Thyroid gland (tissue), 4 donors: ENCODE results near the gene SYNRG. TPM values are rescaled to one million over a fixed set of nuclear protein-coding genes. Genes with fewer than 3 reads are reported as not detected.

Source experiments
- DNase-seq, 2 donors: peaks; one replicate each; pipeline ENCODE4 v3.0.0-alpha.2; 2019
- H3K27ac ChIP-seq, 3 donors: fragments of 200-600 bp; sonication (generic); 1 replicate in 2 of 3; 2 replicates in 1 of 3; pipeline ENCODE4 v1.5.1; 2016 to 2019; ENCODE audit warnings: mild to moderate bottlenecking in 1 of 3, moderate library complexity in 1 of 3
- H3K27me3 ChIP-seq: fragments of 200-600 bp; sonication (generic); one replicate; pipeline ENCODE4 v1.5.1; 2019
- H3K36me3 ChIP-seq, 2 donors: fragments of 200-600 bp; sonication (generic); one replicate each; pipeline ENCODE4 v1.5.1; 2016 to 2019
- H3K4me1 ChIP-seq, 2 donors: fragments of 200-600 bp; sonication (generic); one replicate each; pipeline ENCODE4 v1.5.1; 2017 to 2019
- H3K4me3 ChIP-seq, 3 donors: fragments of 200-600 bp; sonication (generic); replicated peaks in 1 of 3; 1 replicate in 2 of 3; 2 replicates in 1 of 3; pipeline ENCODE4 v1.5.1; 2016; ENCODE audit warnings: mild to moderate bottlenecking in 1 of 3
- H3K9me3 ChIP-seq: fragments of 200-600 bp; sonication (generic); one replicate; pipeline ENCODE4 v1.5.1; 2017
- CTCF ChIP-seq, 6 experiments: fragments of 200-600 bp in 3 of 6; fragments of 450-650 bp in 3 of 6; sonication (generic) in 3 of 6; IDR thresholded peaks; one replicate each; pipeline ENCODE4 v1.5.1; 2016 to 2019; ENCODE audit warnings: antibody characterized with exemption in 6 of 6, mild to moderate bottlenecking in 2 of 6, inconsistent platforms in 1 of 6, moderate library complexity in 1 of 6
- POLR2A ChIP-seq, 2 donors: fragments of 450-650 bp; IDR thresholded peaks; one replicate each; pipeline ENCODE4 v1.6.1; 2017; ENCODE audit warnings: antibody characterized with exemption in 2 of 2, mild to moderate bottlenecking in 2 of 2, moderate library complexity in 1 of 2
- WGBS, 2 donors: methylation state at CpG; one replicate each; pipeline ENCODE4 v1.1.5; 2017; 5-methylcytosine and 5-hydroxymethylcytosine counted together
- intact Hi-C: fragments of 100-400 bp; cut with DNase I; formaldehyde crosslinking; loops from one replicate; pipeline ENCODE4 v1.15.1; 2023
- total RNA-seq, 4 donors: library from RNA; depleted of rRNA; stranded (reverse); fragments of >200 nt; gene quantifications; one replicate each; pipeline ENCODE4 v1.2.3, GENCODE V29; 2016

Gene SYNRG
- total RNA-seq, 4 donors from 2014 or later, result 33.4 to 54.1 (median 41.6) TPM

GRCh38 chr17:37489197-37490001, 119.8 kb downstream of the SYNRG start, which contains the start of gene DUSP14:
Gene DUSP14, plus strand, starts transcription at chr17:37489891. Its CDS starts 22,382 bp downstream, at chr17:37512273.
- no peaks in the 10 kb centered on the region for H3K9me3 ChIP-seq
- no peaks in the 10 kb centered on the region for H3K27me3 ChIP-seq
- peak; percentile 83 to 85 for DNase-seq
- H3K4me3 ChIP-seq, result peak within 1 kb of the TSS; percentile 79 to 85 (median 81)
- H3K4me1 ChIP-seq, result peaks cover 38 to 41% of the 10 kb centered on the region in 2 donors
- 1 to 8% methylated on average over 2 to 21 of the region's 100 CpGs for WGBS, 2 donors
- TF ChIP-seq CTCF (IDR thresholded peaks at IDR 0.05) (peak in 1 of 6 experiments; percentile 10), POLR2A (IDR thresholded peaks at IDR 0.05) (peak; percentile 65 to 92)
- intact Hi-C loops, result loop anchor here (5.0 kb wide), 2 partner anchors 37 to 82 kb away; partner anchors contain the start of genes ACACA and TADA2A
- H3K36me3 ChIP-seq, result no peaks in the 10 kb centered on the region
- H3K27ac ChIP-seq, result peak within 1 kb of the TSS; percentile 97 to 99 (median 98)

DNA sequence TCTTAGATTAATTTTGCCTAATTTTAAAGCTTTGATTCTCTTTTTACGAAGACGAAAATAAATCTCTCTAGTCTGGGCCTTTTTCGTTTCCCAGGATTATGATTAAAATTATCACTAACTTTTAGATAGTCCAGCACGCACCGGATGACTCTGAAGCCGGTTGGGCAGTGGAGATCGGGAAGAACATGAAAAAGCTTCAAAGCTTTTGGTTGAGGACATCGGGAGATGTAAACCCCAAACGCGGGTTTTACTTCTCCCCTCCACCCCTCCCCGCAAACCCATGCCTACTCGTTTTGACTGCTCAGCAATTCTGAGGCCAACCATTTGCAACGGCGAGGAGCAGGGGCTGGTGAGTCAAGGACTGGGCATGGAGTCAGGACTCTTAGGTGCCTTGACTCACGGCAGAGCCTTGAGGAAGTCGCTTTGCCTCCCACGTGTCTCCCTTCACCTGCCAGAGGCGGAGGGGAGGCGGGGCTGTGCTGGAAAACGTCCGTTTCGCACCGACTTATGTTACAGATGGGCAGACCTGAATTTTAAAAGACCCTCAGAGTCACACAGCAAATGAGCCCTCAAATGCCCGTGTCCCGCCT, 120.5 kb downstream of the SYNRG start:
- Histone ChIP-seq H3K4me3 (peak overlapping the region; percentile 46 to 85 (median 79)), H3K9me3 (no peaks in the 10 kb centered on the region), H3K4me1 (peaks cover 31 to 34% of the 10 kb centered on the region in 2 donors), H3K27me3 (no peaks in the 10 kb centered on the region), H3K36me3 (no peaks in the 10 kb centered on the region), H3K27ac (peak overlapping the region; percentile 97 to 99 (median 98))
- intact Hi-C loops, result loop anchor here (5.0 kb wide), 2 partner anchors 36 to 81 kb away; partner anchors contain the start of genes ACACA and TADA2A
- 1 to 2% methylated on average over 25 of the region's 25 CpGs for WGBS, 2 donors
- TF ChIP-seq CTCF (IDR thresholded peaks at IDR 0.05) (no peak), POLR2A (IDR thresholded peaks at IDR 0.05) (peak in 1 of 2 donors; percentile 84)
- DNase-seq, result peak; percentile 96 to 97

DNA sequence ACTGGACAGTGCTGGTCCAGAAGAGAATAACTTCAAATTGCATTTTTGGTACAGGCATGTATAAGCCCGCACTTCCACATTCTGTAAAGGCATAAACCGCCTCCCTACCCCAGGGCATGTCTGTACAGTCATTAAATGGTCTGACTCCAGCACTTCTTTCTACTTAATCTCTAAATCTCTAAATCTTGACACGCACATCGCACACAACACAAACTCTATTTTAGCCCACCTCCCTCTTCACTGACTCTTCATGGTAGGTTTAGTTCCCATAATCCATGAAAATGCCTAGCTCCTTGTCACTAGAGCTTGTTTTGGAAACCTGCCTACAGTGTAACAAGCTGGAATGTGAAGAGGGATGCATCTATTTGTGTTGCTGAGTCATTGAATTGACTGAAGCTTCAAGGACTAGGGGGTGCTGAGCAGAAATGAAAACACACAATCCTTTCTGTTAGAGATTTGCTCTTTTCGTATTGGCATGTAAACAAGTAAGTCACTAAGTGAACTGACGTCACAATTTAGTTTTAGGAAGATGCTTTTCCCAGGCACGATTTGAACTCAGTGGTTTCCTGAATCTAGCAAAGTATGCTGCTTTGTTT, 121.1 kb downstream of the SYNRG start:
- WGBS, 2 donors, result 22 to 23% methylated on average over 7 of the region's 7 CpGs
- peaks cover 25 to 28% of the 10 kb centered on the region in 2 donors for H3K4me1 ChIP-seq
- H3K9me3 ChIP-seq, result no peaks in the 10 kb centered on the region
- TF ChIP-seq POLR2A (IDR thresholded peaks at IDR 0.05), result peak in 1 of 2 donors; percentile 21
- no peak for TF ChIP-seq CTCF (IDR thresholded peaks at IDR 0.05)
- H3K27ac ChIP-seq, result peak overlapping the region; percentile 97 to 99 (median 98)
- peak overlapping the region in 1 of 3 donors; percentile 85 for H3K4me3 ChIP-seq
- DNase-seq, result peak; percentile 34
- H3K27me3 ChIP-seq, result no peaks in the 10 kb centered on the region
- no peaks in the 10 kb centered on the region for H3K36me3 ChIP-seq
- intact Hi-C loops, result loop anchor here (5.0 kb wide), 2 partner anchors 36 to 81 kb away; partner anchors contain the start of genes ACACA and TADA2A

GRCh38 chr17:37485938-37486570, 123.2 kb downstream of the SYNRG start:
- Histone ChIP-seq H3K4me1 (peaks cover 17% of the 10 kb centered on the region in 2 donors), H3K9me3 (no peaks in the 10 kb centered on the region), H3K4me3 (no peak overlapping the region), H3K27me3 (no peaks in the 10 kb centered on the region), H3K36me3 (no peaks in the 10 kb centered on the region), H3K27ac (peak overlapping the region in 1 of 3 donors; percentile 98)
- intact Hi-C loops, result loop anchor here (5.0 kb wide), 2 partner anchors 34 to 79 kb away; partner anchors contain the start of genes ACACA and TADA2A
- DNase-seq, result no peak
- 89 to 94% methylated on average over 1 of the region's 1 CpG for WGBS, 2 donors
- TF ChIP-seq POLR2A (IDR thresholded peaks at IDR 0.05), result no peak
- no peak for TF ChIP-seq CTCF (IDR thresholded peaks at IDR 0.05)
